Measurements from ENCODE around the gene NPRL2. TPM values are rescaled to one million over a fixed set of nuclear protein-coding genes. Genes with fewer than 3 reads are reported as not detected.

NPRL2 gene
- total and polyA plus RNA-seq, 3 experiments from 2014 or later, result 44.6 to 59.5 (median 48.0) TPM

DNA sequence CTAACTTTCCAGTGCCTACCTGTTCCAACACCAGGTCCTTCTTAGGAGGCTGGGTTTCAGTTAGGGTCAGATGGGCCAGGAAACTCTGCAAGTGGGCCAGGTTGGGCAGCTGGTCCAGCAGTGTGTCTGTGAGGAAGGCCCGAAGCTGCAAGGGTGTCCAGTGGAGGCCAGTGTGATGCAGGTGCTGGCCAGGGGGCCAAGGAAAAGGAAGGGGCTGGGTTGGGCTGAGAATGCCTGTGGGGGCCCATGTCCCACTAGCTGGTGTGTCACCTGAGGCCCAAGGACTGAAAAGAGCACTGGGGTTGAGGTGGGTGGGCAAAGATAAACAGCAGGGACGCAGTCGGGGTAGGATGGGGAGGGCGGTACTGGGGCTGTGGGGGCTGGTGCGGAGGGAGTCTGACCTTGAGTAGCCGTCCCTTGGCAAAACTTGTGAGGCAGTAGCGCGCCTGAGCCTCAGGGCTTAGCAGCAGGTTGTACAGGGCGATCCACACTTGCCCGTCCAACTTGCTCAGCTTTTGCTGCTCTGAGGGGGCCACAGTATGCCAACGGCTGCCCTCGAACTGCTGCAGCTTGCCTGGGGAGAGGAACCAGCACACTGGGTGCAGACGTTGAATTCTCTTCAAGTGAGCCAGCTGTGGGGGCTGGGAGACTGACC, 8.5 kb downstream of the NPRL2 start:
- Histone ChIP-seq H3K27me3 (ENCODE audit: insufficient read depth, low read length, poor library complexity, severe bottlenecking) (no peaks in the 10 kb centered on the region), H3K4me1 (ENCODE audit: insufficient read depth, low read length) (peaks cover 56% of the 10 kb centered on the region), H3K27ac (ENCODE audit: low read depth, low read length) (no peak overlapping the region), H3K9me3 (ENCODE audit: low read length) (no peaks in the 10 kb centered on the region), H3K36me3 (ENCODE audit: insufficient read depth, low read length) (no peaks in the 10 kb centered on the region), H3K4me3 (ENCODE audit: low read length) (no peak overlapping the region)
- Mint-ChIP-seq H3K9me3 (no peaks in the 10 kb centered on the region), H3K4me3 (peak overlapping the region in 5 of 7 donors; percentile 32 to 95 (median 67)), H3K4me1 (peaks cover 45 to 76% (median 57%) of the 10 kb centered on the region in 3 donors), H3K27ac (peak overlapping the region; percentile 40 to 95 (median 90)), H3K27me3 (peaks cover 0 to 2% of the 10 kb centered on the region in 2 donors), H3K36me3 (peaks cover 0 to 21% (median 0%) of the 10 kb centered on the region in 3 donors)
- ChIA-PET POLR2A (no interaction called here), CTCF (interaction anchor here (1.0 to 8.5 kb wide), 7 partner anchors 7 to 227 kb away, joined by 3 to 103 read pairs (median 4); partner anchors contain the start of genes CYB561D2, HEMK1, NPRL2 and ZMYND10)
- DNase-seq, result no peak

DNA sequence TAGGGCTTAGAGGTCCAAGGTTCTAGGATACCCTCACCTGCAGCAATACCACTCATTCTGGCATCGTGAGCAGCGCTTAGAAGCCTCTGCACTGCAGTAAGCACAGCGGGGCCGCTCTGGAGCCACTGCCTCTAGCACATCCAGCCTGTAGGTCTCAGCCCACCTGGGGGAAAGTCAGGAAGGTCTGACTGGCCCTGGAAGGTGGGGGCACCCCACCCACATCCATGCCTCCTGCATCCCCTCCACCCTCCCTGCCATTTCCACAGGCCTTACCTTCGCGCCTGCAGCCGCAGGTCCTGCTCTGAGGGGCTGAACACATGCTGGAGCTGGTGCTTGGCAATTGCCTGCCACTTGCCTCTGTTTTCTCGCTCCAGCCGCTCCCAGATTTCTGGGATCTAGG, 9.0 kb downstream of the NPRL2 start:
- H3K36me3 Mint-ChIP-seq, result peaks cover 0 to 25% (median 2%) of the 10 kb centered on the region in 3 donors
- H3K4me1 Mint-ChIP-seq, result peaks cover 44 to 76% (median 56%) of the 10 kb centered on the region in 3 donors
- Histone ChIP-seq H3K4me1 (ENCODE audit: insufficient read depth, low read length) (peaks cover 52% of the 10 kb centered on the region), H3K36me3 (ENCODE audit: insufficient read depth, low read length) (no peaks in the 10 kb centered on the region), H3K27ac (ENCODE audit: low read depth, low read length) (peak overlapping the region; percentile 59), H3K4me3 (ENCODE audit: low read length) (peak overlapping the region; percentile 73), H3K9me3 (ENCODE audit: low read length) (no peaks in the 10 kb centered on the region), H3K27me3 (ENCODE audit: insufficient read depth, low read length, poor library complexity, severe bottlenecking) (no peaks in the 10 kb centered on the region)
- POLR2A ChIA-PET, result interaction anchor here (0.9 to 2.4 kb wide), 3 partner anchors 8 to 14 kb away, joined by 5 to 27 read pairs (median 6); partner anchors contain the start of genes CYB561D2 and NPRL2
- CTCF ChIA-PET, result interaction anchor here (1.1 to 8.5 kb wide), 6 partner anchors 8 to 228 kb away, joined by 3 to 103 read pairs (median 4); partner anchors contain the start of genes CYB561D2, HEMK1, NPRL2 and ZMYND10
- H3K9me3 Mint-ChIP-seq, result no peaks in the 10 kb centered on the region
- peaks cover 0 to 2% of the 10 kb centered on the region in 2 donors for H3K27me3 Mint-ChIP-seq
- peak overlapping the region; percentile 72 to 95 (median 89) for H3K27ac Mint-ChIP-seq
- DNase-seq, result peak in 1 of 5 donors; percentile 39
- peak overlapping the region; percentile 81 to 95 (median 89) for H3K4me3 Mint-ChIP-seq

DNA sequence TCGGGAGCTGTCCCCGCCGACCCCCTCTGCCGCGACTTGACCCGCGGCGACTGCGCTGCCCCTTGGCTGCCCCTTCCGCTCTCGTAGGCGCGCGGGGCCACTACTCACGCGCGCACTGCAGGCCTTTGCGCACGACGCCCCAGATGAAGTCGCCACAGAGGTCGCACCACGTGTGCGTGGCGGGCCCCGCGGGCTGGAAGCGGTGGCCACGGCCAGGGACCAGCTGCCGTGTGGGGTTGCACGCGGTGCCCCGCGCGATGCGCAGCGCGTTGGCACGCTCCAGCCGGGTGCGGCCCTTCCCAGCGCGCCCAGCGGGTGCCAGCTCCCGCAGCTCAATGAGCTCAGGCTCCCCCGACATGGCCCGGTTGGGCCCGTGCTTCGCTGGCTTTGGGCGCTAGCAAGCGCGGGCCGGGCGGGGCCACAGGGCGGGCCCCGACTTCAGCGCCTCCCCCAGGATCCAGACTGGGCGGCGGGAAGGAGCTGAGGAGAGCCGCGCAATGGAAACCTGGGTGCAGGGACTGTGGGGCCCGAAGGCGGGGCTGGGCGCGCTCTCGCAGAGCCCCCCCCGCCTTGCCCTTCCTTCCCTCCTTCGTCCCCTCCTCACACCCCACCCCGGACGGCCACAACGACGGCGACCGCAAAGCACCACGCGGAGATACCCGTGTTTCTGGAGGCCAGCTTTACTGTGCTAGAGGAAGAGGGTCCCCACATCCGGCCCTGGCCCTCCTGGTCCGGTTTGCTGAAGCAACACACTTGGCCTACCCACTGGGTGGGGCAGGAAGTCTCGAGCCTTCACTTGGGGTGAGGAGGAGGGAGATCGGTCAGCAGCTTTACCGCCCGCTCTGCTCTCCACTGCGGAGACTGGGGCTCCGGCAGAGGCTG, 9.9 kb downstream of the NPRL2 start, which contains the start of gene RASSF1:
Gene RASSF1, minus strand, starts transcription at position 389 of the 882 bp plus-strand sequence. Its CDS starts 31 bp downstream, at position 358.
- Mint-ChIP-seq H3K4me3 (peak within 1 kb of the TSS; percentile 89 to 97 (median 94)), H3K27ac (peak within 1 kb of the TSS; percentile 90 to 98 (median 97)), H3K9me3 (no peaks in the 10 kb centered on the region), H3K4me1 (peaks cover 48 to 76% (median 57%) of the 10 kb centered on the region in 3 donors), H3K27me3 (peaks cover 0 to 2% of the 10 kb centered on the region in 2 donors), H3K36me3 (peaks cover 0 to 30% (median 2%) of the 10 kb centered on the region in 3 donors)
- Histone ChIP-seq H3K4me1 (ENCODE audit: insufficient read depth, low read length) (peaks cover 52% of the 10 kb centered on the region), H3K36me3 (ENCODE audit: insufficient read depth, low read length) (no peaks in the 10 kb centered on the region), H3K27ac (ENCODE audit: low read depth, low read length) (peak within 1 kb of the TSS; percentile 88), H3K4me3 (ENCODE audit: low read length) (peak within 1 kb of the TSS; percentile 73), H3K9me3 (ENCODE audit: low read length) (no peaks in the 10 kb centered on the region), H3K27me3 (ENCODE audit: insufficient read depth, low read length, poor library complexity, severe bottlenecking) (no peaks in the 10 kb centered on the region)
- ChIA-PET CTCF (interaction anchor here (1.0 to 8.5 kb wide), 9 partner anchors 9 to 228 kb away, joined by 3 to 103 read pairs (median 4); partner anchors contain the start of genes CYB561D2, HEMK1, NPRL2 and TUSC2), POLR2A (interaction anchor here (0.5 to 2.4 kb wide), 9 partner anchors 9 to 1858 kb away, joined by 3 to 27 read pairs (median 4); partner anchors contain the start of genes CYB561D2, HEMK1, HYAL3 and NAA80)
- DNase-seq, result peak; percentile 56 to 83 (median 72)

DNA sequence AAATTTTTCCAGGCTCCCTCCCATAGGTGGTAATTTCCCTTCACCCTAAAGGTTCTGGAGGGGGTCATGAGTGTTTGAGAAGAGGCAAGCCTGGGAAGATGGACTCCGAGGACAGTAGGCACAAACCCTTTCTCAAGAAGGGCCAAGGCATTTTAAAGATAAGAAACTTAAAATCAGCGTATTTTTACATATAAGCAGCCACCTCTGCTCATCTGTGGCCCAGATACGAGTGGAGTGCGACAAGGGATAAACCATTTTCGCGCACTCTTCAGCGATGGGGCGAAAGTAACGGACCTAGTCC, 10.5 kb downstream of the NPRL2 start:
- Histone ChIP-seq H3K9me3 (ENCODE audit: low read length) (no peaks in the 10 kb centered on the region), H3K4me1 (ENCODE audit: insufficient read depth, low read length) (peaks cover 52% of the 10 kb centered on the region), H3K36me3 (ENCODE audit: insufficient read depth, low read length) (no peaks in the 10 kb centered on the region), H3K27me3 (ENCODE audit: insufficient read depth, low read length, poor library complexity, severe bottlenecking) (no peaks in the 10 kb centered on the region), H3K4me3 (ENCODE audit: low read length) (peak overlapping the region; percentile 73), H3K27ac (ENCODE audit: low read depth, low read length) (peak overlapping the region; percentile 88)
- H3K27ac Mint-ChIP-seq, result peak overlapping the region; percentile 75 to 98 (median 97)
- peaks cover 0 to 30% (median 2%) of the 10 kb centered on the region in 3 donors for H3K36me3 Mint-ChIP-seq
- no peaks in the 10 kb centered on the region for H3K9me3 Mint-ChIP-seq
- peak overlapping the region; percentile 89 to 97 (median 94) for H3K4me3 Mint-ChIP-seq
- ChIA-PET CTCF (interaction anchor here (1.0 to 8.5 kb wide), 5 partner anchors 9 to 94 kb away, joined by 3 to 103 read pairs (median 4); partner anchors contain the start of genes CYB561D2, NPRL2, TUSC2 and ZMYND10), POLR2A (interaction anchor here (0.6 to 2.4 kb wide), 4 partner anchors 10 to 1857 kb away, joined by 4 to 27 read pairs (median 6); partner anchors contain the start of genes CYB561D2, HEMK1, HYAL3 and NAA80)
- no peak for DNase-seq
- peaks cover 48 to 76% (median 59%) of the 10 kb centered on the region in 3 donors for H3K4me1 Mint-ChIP-seq
- H3K27me3 Mint-ChIP-seq, result peaks cover 0 to 2% of the 10 kb centered on the region in 2 donors

DNA sequence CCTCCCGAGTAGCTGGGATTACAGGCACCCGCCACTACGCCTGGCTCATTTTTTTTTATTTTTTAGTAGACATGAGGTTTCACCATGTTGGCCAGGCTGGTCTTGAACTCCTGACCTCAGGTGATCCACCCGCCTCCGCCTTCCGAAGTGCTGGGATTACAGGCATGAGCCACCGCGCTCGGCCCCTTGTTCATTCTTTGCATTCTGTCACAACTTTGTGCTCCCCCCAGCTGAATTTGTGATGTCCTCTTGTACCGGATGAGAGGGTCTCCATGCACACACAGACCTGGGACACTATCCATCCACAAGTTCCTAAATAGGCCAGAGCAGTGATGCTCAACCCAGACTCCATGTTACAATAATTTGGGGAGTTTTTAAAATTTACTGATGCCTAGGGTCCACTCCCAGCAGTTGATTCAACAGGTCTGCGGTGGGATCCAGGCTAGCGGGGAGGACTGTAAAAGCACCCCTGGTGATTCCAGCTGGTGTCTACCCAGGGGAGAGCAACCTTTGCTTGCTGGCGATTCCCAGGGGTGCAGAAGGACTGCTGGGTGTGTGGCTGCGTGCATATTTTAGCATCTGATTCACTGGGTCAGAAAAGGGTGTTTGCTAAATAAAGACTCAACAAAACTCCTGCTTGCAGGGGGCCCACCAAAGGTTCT, 11.0 kb downstream of the NPRL2 start:
- peaks cover 0 to 30% (median 2%) of the 10 kb centered on the region in 3 donors for H3K36me3 Mint-ChIP-seq
- peaks cover 0 to 2% of the 10 kb centered on the region in 2 donors for H3K27me3 Mint-ChIP-seq
- Histone ChIP-seq H3K27me3 (ENCODE audit: insufficient read depth, low read length, poor library complexity, severe bottlenecking) (no peaks in the 10 kb centered on the region), H3K4me1 (ENCODE audit: insufficient read depth, low read length) (peaks cover 54% of the 10 kb centered on the region), H3K9me3 (ENCODE audit: low read length) (no peaks in the 10 kb centered on the region), H3K4me3 (ENCODE audit: low read length) (peak overlapping the region; percentile 73), H3K27ac (ENCODE audit: low read depth, low read length) (peak overlapping the region; percentile 88), H3K36me3 (ENCODE audit: insufficient read depth, low read length) (no peaks in the 10 kb centered on the region)
- CTCF ChIA-PET, result interaction anchor here (1.2 to 8.5 kb wide), 4 partner anchors 10 to 20 kb away, joined by 3 to 103 read pairs (median 6); partner anchors contain the start of genes CYB561D2, NPRL2, TUSC2 and ZMYND10
- H3K4me3 Mint-ChIP-seq, result peak overlapping the region; percentile 89 to 97 (median 94)
- H3K4me1 Mint-ChIP-seq, result peaks cover 47 to 74% (median 62%) of the 10 kb centered on the region in 3 donors
- peak overlapping the region; percentile 75 to 98 (median 97) for H3K27ac Mint-ChIP-seq
- POLR2A ChIA-PET, result interaction anchor here (0.7 to 2.4 kb wide), 3 partner anchors 10 to 46 kb away, joined by 3 to 27 read pairs (median 4); partner anchors contain the start of genes CYB561D2, HYAL3, NAA80 and NPRL2
- H3K9me3 Mint-ChIP-seq, result no peaks in the 10 kb centered on the region
- DNase-seq, result no peak

DNA sequence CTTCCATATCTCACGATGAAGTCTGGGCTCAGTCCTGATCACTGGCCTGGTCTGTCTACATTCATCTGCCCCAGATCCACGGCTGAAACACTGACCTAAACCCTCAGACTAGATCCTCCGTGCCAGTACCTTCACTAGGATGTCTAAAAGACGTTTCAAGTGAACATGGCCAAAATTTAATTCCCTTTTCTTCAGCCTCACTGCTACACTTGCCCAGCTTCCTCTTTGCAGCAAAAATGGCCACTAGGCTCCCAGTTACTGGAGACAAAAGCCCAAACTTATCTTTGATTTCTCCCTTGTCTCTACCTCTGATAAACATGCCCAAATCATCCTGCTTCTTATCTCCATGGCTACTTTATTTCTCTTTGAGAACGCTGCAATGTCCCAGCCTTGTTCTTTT, 11.6 kb downstream of the NPRL2 start:
- peaks cover 0 to 2% of the 10 kb centered on the region in 2 donors for H3K27me3 Mint-ChIP-seq
- ChIA-PET POLR2A (interaction anchor here (0.7 to 3.7 kb wide), 5 partner anchors 11 to 231 kb away, joined by 3 to 57 read pairs (median 12); partner anchors contain the start of genes CYB561D2, HEMK1, NPRL2 and TUSC2), CTCF (interaction anchor here (0.9 to 8.5 kb wide), 6 partner anchors 11 to 64 kb away, joined by 3 to 103 read pairs (median 8); partner anchors contain the start of genes CYB561D2, HYAL3, IFRD2 and NAA80)
- peak overlapping the region; percentile 89 to 97 (median 94) for H3K4me3 Mint-ChIP-seq
- Histone ChIP-seq H3K4me3 (ENCODE audit: low read length) (peak overlapping the region; percentile 73), H3K4me1 (ENCODE audit: insufficient read depth, low read length) (peaks cover 60% of the 10 kb centered on the region), H3K27ac (ENCODE audit: low read depth, low read length) (peak overlapping the region; percentile 88), H3K36me3 (ENCODE audit: insufficient read depth, low read length) (no peaks in the 10 kb centered on the region), H3K9me3 (ENCODE audit: low read length) (no peaks in the 10 kb centered on the region), H3K27me3 (ENCODE audit: insufficient read depth, low read length, poor library complexity, severe bottlenecking) (no peaks in the 10 kb centered on the region)
- peaks cover 0 to 34% (median 4%) of the 10 kb centered on the region in 3 donors for H3K36me3 Mint-ChIP-seq
- peaks cover 52 to 79% (median 67%) of the 10 kb centered on the region in 3 donors for H3K4me1 Mint-ChIP-seq
- no peak for DNase-seq
- H3K27ac Mint-ChIP-seq, result peak overlapping the region; percentile 75 to 98 (median 97)
- no peaks in the 10 kb centered on the region for H3K9me3 Mint-ChIP-seq
